ENCODE results near the gene CPA5.

CPA5 gene

GRCh38 chr7:130401101-130401500, 56.5 kb downstream of the CPA5 start:
- no peak for DNase-seq

GRCh38 chr7:130401578-130401977, 57.0 kb downstream of the CPA5 start:
- DNase-seq = no peak

GRCh38 chr7:130405003-130405402, 60.4 kb downstream of the CPA5 start:
- no peak for DNase-seq

GRCh38 chr7:130409067-130409711, 64.6 kb downstream of the CPA5 start:
- DNase-seq = no peak

- DNase-seq = no peak
Observed at GRCh38 chr7:130409712-130410072, 65.1 kb downstream of the CPA5 start.

GRCh38 chr7:130410868-130411541, 66.4 kb downstream of the CPA5 start:
- no peak for DNase-seq

- no peak for DNase-seq
Observed at GRCh38 chr7:130413201-130413600, 68.6 kb downstream of the CPA5 start.

GRCh38 chr7:130415006-130415405, 70.4 kb downstream of the CPA5 start:
- DNase-seq = no peak

- DNase-seq = no peak
Observed at GRCh38 chr7:130417213-130417612, 72.6 kb downstream of the CPA5 start.

- DNase-seq = no peak
Observed at GRCh38 chr7:130418306-130418705, 73.7 kb downstream of the CPA5 start.

Data from NCI-H146 (cell line).